ENCODE results near the gene PPP1R15B. TPM values are rescaled to one million over a fixed set of nuclear protein-coding genes. Genes with fewer than 3 reads are reported as not detected.

The PPP1R15B gene
- total RNA-seq, 1 experiment from 2014 or later, result 45.9 TPM

DNA sequence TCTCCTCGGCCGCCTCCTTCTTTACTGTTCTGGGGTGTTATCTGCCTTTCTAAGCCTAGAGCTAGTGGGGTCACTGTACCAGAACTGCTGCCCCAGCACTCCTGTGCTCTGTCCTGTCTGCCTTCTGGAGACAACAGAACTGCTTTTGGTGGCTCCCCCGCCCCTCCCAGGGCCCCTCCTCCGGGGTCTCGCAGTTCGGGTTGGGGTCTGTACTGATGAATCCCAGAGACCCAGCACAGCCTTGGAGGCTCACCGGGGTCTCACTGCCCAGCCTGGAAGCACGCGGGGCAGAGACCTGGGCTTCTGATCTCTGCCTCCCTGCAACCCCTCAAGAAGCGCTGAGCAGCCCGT lies 48.7 kb downstream of the PPP1R15B start:
- Histone ChIP-seq H2AFZ (ENCODE audit: low read length) (no peak overlapping the region), H4K5ac (ENCODE audit: insufficient read length, low read depth, low read length) (no peak overlapping the region)
- H3K27ac Mint-ChIP-seq, result no peak overlapping the region

More for the DNA sequence above, 48.7 kb downstream of the PPP1R15B start:
- no peak overlapping the region for H3K18ac ChIP-seq (ENCODE audit: insufficient read length, low read depth, low read length)
- no peak overlapping the region for H3K23ac ChIP-seq (ENCODE audit: insufficient read length, low read depth, low read length)
- TF ChIP-seq, protein P1, sequence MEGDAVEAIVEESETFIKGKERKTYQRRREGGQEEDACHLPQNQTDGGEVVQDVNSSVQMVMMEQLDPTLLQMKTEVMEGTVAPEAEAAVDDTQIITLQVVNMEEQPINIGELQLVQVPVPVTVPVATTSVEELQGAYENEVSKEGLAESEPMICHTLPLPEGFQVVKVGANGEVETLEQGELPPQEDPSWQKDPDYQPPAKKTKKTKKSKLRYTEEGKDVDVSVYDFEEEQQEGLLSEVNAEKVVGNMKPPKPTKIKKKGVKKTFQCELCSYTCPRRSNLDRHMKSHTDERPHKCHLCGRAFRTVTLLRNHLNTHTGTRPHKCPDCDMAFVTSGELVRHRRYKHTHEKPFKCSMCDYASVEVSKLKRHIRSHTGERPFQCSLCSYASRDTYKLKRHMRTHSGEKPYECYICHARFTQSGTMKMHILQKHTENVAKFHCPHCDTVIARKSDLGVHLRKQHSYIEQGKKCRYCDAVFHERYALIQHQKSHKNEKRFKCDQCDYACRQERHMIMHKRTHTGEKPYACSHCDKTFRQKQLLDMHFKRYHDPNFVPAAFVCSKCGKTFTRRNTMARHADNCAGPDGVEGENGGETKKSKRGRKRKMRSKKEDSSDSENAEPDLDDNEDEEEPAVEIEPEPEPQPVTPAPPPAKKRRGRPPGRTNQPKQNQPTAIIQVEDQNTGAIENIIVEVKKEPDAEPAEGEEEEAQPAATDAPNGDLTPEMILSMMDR (conservative IDR thresholded peaks at IDR 0.05), result no peak
- no peaks in the 10 kb centered on the region for H3K79me2 ChIP-seq (ENCODE audit: insufficient read depth, low read length)
- Mint-ChIP-seq H3K27me3 (ENCODE audit: low read depth) (peaks cover 41% of the 10 kb centered on the region), H3K36me3 (ENCODE audit: insufficient read depth in 1 of 3, low read depth in 3 of 3) (no peaks in the 10 kb centered on the region), H3K4me1 (peaks cover 22 to 24% of the 10 kb centered on the region in 2 experiments), H3K4me3 (peak overlapping the region in 1 of 2 experiments; percentile 45; a peak in 2 of 5 replicates), H3K9me3 (no peaks in the 10 kb centered on the region)
- H3K27me3 ChIP-seq (ENCODE audit: insufficient read depth, low read length), result no peaks in the 10 kb centered on the region
- H3T11ph ChIP-seq (ENCODE audit: low read length), result no peak overlapping the region
- H2AK5ac ChIP-seq (ENCODE audit: insufficient read length, low read length), result no peak overlapping the region
- no peak overlapping the region for H2BK5ac ChIP-seq (ENCODE audit: insufficient read length, low read length)
- H3K4me2 ChIP-seq (ENCODE audit: insufficient read depth, insufficient read length, low read length), result peak overlapping the region; percentile 28
- no peak for DNase-seq
- no peaks in the 10 kb centered on the region for H4K20me1 ChIP-seq (ENCODE audit: control insufficient read depth, insufficient read depth, insufficient read length)
- H2BK120ac ChIP-seq (ENCODE audit: low read depth, low read length, poor library complexity, severe bottlenecking), result no peak overlapping the region
- no peak overlapping the region for H3K4ac ChIP-seq (ENCODE audit: low read depth, low read length)
- H3K23me2 ChIP-seq (ENCODE audit: insufficient read length, low read depth, low read length, poor library complexity, severe bottlenecking), result no peaks in the 10 kb centered on the region
- no peaks in the 10 kb centered on the region for H3K9me3 ChIP-seq (ENCODE audit: control insufficient read depth, low read depth, low read length)
- H4K8ac ChIP-seq (replicated peaks; ENCODE audit: insufficient read length, low read depth, low read length), result no peak overlapping the region
- H2BK20ac ChIP-seq (ENCODE audit: low read depth, low read length, poor library complexity, severe bottlenecking), result no peak overlapping the region
- no peak overlapping the region for H3K14ac ChIP-seq (ENCODE audit: insufficient read depth, low read length)
- H3K27ac ChIP-seq (ENCODE audit: insufficient read length, low read depth, low read length), result no peak overlapping the region
- no peak overlapping the region for H2BK15ac ChIP-seq (ENCODE audit: low read depth, low read length)
- H3K56ac ChIP-seq (ENCODE audit: insufficient read length, low read depth, low read length), result no peak overlapping the region
- WGBS (ENCODE audit: extremely low coverage, insufficient read length, low lambda C conversion rate), result no CpG with 5 or more reads among the region's 11 CpGs
- no peaks in the 10 kb centered on the region for H3K79me1 ChIP-seq (ENCODE audit: insufficient read depth, low read depth, low read length, poor library complexity, severe bottlenecking)
- peaks cover 3% of the 10 kb centered on the region; the same call in 1 of the 2 replicates for H3K4me1 ChIP-seq (ENCODE audit: insufficient read depth, low read length)
- no peak overlapping the region for H2BK12ac ChIP-seq (ENCODE audit: insufficient read length, low read depth, low read length)
- H4K91ac ChIP-seq (ENCODE audit: insufficient read length, low read depth, low read length), result no peak overlapping the region
- H3K9ac ChIP-seq (ENCODE audit: extremely low read depth, insufficient read length, low read length), result no peak overlapping the region
